Stimulated activated CD4-positive, alpha-beta T cell treated with anti-CD3 and anti-CD28 coated beads, Interleukin-15, amount 100 ng/mL, for 24 hours (primary cell): ENCODE data around the gene NT5C2.
"Not testable (repeated sequence)": the region's sequence is repeated elsewhere in the genome, so short reads cannot be mapped to it uniquely, and the experiment has no call there.

ENCODE experiments used
- DNase-seq: peaks from one replicate; pipeline ENCODE4 v3.0.0-alpha.2; 2020

Gene NT5C2

DNA sequence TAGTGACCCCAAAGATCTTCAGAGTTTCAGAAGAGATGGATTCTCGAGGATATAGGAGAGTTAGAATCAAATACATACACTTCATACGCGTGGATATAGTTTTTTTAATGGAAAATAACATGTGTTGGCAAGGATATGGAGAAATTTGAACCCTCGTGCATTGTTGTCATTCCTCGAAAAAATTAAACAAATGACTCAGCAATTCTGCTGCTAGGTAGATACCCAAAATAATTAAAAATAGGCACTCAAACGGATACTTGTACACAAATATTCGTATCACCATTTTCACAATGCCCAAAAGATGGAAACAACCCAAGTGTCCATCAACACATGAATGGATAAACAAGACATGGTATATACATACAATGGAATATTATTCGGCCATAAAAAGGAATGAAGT lies 5.6 kb upstream of the NT5C2 start:
- no peak for DNase-seq

DNA sequence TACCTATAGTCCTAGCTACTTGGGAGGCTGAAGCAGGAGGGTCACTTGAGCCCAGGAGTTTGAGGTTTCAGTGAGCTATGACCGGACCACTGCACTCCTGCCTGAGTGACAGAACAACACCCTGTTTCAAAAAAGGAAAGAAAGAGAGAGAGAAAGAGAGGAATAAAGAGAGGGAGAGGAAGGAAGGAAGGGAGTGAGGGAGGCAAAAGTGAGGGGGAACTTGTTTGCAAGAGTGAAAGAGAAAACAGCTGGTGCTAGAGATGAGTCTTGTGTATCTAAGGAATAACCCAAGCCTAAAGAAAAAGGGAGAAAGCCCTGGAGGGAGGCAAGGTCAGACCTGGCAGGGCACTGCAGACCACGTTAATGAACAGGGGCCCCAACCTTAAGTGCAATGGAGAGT lies 4.8 kb upstream of the NT5C2 start:
- DNase-seq: no peak

DNA sequence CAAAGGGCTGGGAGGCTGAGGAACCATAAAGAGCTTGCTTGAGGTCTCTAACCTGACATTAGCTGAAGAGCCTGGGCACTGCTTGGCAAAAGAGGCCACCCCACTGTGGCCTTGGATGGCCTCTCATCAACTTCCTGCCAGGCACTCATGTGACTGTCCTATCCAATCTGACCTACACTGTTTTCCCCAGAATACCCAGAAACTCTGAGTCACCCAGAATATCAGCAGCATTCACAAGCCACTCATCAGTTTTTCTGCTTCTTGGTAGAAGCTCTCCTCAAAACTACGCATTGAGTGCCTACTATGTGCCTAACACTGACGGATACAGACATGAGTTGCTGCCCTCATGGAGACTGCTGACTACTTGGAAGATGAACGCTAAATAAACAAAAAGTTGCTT lies 4.1 kb upstream of the NT5C2 start:
- DNase-seq: peak; percentile 21

DNA sequence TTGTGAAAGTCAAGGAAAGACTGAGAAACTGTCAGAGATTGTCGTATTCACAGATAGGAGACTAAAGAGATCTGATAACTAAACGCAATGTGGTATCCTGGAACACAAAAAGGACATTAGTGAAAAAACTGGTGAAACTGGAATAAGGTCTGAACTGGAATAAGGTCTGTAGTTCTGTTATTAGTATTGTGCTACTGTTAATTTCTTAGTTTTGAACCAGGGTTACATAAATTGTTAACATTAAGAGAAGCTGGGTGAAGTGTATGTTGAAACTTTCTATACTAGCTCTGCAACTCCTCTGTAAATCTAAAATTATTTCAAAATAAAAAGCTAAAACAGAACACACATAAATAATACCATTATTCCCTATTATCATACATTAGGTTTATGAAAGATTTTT lies 3.4 kb upstream of the NT5C2 start:
- DNase-seq: no peak

DNA sequence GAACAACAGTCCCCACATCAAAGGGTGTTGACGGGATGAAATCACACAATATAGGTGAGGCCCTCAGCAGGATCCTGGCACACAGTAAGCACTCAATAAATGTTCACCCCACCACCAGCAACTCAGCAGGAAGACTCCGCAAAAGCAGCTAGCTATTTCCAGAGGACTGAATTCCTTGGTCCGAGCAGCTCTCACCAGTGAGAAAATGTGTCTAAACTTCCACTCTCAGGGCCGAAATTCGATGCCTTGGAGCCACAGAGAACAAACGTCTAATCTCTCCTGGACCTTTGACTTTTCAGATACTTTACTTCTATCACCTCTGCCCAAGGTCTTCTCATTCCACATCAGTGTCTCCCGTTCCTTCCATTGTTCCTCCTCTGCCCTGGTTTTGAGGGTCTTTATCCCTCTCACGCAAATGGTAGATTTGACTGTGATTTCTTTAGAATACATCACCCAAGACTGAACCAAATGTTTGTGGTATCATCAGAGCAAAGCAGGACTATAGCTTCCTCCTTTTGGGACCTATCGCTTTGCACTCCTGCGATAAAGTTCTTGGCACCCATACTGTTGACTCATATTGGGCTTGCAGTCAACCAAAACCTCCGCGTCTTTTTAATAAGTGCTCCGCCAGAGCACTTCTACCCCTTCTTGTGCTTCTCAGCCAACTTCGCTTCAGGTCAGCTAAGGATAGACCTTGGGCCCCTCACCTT lies 903 bp upstream of the NT5C2 start:
- DNase-seq: no peak

DNA sequence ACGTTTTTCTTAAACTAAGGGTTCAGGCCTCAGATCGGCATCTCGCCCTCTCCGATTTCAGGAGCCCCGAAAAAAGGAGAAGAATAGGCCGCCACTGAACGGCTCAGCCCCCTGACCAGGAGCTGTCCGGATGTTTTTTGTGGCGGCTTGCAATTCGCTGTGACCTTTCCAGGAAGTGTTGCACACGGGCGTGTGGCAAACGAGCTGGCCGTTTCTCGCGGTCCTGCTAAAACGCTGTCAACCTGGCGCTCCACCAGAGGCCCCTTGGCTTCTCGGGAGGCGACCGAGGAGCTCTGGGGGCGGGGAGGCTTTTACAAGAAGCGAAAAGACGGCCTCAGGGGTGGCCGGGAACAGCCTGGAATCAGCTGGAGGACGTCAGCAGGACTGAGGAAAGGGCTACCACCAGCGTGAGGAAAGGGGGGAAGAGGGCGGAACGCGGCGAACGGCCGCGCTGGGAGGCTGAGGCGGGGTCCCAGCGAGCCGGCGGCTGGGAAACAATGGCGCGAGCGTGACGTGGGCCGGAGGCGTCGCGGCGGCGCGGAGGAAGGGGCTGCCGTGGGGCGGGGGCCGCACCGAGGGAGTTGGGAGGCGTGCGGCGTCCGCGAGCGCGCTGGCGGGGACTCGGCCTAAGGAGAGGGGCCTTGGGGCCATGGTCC lies 493 bp downstream of the NT5C2 start:
- DNase-seq: peak; percentile 74

DNA sequence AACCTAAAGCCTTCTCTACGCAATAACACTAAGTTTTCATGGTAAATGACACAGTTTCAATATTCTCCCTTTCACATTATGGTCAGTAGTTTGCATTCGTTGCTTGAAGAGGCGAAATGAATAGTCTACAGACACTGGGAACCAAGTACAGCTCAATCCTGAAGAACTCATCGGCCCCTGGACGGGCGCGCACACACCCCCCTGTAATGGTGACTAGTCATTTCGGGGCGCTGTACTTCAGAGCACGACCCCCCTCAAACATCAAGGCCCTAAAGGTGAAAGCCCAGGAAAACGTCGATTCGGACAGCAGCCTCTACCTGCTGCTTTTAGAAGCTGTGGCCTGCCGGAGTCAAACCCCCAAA lies 1.0 kb downstream of the NT5C2 start:
- no peak for DNase-seq

DNA sequence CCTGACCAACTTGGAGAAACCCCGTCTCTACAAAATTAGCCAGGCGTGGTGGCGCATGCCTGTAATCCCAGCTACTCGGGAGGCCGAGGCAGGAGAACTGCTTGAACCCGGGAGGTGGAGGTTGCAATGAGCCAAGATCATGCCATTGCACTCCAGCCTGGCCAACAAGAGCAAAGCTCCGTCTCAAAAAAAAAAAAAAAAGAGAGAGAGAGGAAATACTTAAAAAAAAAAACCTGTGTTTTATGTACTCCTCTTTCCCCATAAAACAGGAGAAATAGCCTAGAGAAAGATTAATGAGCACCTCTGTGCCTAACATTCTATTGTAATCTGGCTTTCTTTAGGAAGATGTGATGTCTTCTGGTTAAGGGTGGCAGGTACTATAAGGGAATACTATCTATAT lies 1.9 kb downstream of the NT5C2 start:
- DNase-seq: not testable (repeated sequence)

DNA sequence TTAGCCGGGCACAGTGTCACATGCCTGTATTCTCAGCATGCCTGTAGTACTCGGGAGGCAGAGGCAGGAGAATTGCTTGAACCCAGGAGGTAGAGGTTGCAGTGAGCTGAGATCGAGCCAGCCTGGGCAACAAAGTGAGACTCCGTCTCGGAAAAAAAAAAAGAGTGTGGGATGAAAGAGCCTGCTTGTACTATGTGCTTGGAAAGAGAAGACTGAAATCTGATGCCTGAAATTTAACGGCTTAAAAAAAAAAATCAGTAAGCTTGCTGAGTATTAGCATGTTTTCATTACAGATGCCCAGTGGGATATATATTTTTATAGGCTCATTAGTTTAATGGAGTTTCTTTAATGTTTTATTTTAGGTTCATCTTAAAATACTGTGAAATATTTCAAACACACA lies 4.2 kb downstream of the NT5C2 start:
- no peak for DNase-seq

DNA sequence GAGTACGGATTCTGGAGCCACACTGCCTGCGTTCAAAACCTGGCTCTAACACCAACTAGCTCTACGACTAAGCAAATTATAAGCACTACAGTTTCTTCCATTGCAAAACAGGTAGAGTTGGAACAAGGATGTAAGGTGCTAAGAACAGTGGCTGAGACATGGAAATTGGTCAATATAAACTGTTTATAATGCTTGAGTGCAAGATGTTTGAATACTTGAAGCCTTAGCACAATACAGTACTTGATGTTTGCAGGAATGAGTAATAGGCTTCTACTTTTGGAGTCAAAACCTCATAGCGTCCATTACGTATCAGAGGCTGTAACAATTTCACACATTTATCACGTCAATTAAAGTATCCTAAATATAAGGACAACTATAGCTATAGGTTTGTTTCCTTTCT lies 6.9 kb downstream of the NT5C2 start:
- no peak for DNase-seq

DNA sequence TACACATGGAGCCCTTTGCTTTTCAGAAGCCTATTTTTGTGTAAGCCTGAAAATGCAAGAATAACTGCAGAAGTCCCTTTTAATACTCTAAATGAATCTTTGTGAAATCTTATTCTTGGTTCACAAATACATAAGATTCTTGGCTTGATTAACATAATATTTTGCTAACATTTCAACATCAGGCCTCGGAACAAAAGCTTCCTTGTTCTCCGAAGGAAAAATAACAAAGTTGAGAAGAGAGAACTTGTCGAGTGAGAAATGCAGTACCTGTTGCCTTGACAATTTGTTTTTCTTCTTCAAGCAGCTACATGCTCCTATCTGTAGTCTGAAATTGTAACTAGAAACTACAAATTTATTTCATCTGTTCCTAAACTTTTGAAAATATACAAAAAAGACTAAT lies 8.5 kb downstream of the NT5C2 start:
- DNase-seq: no peak

DNA sequence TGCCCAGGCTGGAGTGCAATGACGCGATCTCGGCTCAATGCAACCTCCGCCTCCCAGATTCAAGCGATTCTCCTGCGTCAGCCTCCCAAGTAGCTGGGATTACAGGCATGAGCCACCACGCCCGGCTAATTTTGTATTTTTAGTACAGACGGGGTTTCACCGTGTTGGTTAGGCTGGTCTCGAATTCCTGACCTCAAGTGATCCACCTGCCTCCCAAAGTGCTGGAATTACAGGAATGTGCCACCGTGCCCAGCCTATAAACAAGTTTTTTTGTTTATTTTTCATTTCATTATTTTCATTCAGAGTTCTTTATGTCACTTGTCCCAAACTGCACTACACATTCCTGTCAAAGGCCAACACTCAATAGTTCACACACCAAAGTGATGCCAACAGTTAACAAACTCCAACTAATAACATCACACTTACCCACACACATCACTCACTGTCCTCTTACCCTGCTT lies 9.1 kb downstream of the NT5C2 start:
- not testable (repeated sequence) for DNase-seq

DNA sequence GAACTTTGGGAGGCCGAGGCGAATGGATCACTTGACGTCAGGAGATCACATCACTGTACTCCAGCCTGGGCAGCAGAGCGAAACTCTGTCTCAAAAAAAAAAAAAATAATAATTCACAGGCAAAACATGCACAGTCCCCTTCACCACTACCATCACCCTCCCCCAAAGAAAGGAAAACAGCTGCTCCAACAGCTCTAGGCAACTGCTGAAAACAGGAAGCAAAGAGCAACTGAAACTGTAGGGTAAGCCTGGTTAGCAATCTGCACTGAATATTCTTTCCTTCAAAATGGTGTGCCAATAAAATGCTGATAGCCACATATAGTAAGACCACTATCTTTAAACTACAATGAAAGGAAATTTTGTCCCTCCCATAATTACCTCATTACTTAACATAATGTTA lies 11.8 kb downstream of the NT5C2 start:
- DNase-seq: no peak

DNA sequence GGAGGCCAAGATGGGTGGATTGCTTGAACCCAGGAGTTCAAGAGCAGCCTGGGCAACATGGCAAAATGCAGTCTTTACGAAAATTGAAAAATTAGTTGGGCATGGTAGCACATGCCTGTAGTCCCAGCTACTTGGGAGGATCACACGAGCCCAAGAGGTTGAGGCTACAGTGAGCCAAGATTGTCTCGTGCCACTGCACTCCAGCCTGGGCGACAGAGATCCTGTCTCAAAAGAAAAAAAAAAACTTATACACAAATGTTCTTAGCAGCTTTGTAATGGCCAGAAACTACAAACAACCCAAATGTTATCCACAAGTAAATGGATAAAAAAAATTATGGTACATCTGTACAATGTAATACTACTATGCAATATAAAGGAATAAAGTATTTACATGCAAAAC lies 12.6 kb downstream of the NT5C2 start:
- no peak for DNase-seq

DNA sequence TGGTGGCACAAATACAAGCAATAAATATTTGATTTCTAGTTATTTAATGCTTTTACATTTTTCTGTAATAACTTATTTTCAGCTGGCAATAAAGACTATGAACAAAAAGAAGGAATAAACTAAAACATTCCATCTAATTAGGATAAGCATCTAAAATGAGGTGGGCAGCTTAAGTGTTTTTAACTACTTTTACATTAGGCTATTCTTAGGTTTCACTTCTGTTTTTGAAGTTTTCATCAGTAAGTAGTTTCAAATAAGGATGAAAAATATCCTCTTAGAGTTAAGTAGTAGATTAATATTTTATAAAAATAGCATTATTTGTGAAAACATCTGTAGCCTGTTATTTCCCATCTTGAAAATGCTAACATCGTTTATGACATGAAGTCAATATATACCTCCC lies 15.9 kb downstream of the NT5C2 start:
- no peak for DNase-seq

DNA sequence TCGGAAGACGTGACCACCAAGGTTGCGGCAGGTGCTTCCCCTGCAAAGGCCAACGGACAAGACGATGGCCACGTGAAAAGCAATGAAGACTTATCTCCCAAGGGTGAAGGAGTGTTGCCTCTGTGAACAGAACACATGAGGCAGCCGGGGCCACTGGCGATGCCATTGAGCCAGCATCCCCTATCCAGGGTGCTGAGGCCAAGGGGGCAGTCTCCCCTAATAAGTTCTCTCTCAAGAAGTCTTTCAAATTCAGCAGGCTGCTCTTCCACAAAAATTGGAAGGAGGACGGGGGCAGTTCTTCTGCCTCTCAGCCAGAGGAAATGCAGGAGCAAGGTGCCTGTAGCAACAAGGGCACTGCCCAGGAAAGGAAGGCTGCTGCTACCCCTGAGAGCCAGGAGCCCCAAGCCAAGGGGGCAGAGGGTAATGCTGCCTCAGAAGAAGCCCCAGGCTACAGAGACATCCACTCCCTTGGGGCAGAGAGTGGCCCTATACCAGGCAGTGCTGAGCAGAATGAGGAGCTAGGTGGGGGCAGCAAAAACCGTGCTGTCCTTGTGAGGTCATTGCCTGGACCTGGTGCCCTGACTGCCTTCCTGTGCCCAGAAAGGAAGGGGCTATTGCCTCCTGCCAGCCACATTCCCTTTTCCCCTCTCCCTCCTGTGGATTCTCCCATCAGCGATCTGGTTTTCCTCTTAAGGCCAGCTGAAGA lies 17.3 kb downstream of the NT5C2 start:
- no peak for DNase-seq

DNA sequence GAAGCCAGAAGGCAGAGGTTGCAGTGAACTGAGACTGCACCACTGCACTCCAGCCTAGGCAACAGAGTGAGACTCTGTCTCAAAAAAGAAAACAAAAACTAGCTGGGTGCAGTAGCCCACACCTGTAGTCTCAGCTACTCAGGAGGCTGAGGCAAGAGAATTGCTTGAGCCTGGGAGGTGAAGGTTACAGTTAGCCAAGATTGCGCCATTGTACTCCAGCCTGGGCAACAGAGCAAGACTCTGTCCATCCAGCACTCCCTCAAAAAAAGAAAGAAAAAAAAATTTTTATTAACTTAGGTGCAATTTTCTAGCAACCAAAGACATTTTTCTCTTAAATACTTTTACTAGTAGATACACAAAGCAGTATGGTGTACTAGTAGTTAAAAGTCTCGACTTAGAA lies 18.7 kb downstream of the NT5C2 start:
- DNase-seq: not testable (repeated sequence)

DNA sequence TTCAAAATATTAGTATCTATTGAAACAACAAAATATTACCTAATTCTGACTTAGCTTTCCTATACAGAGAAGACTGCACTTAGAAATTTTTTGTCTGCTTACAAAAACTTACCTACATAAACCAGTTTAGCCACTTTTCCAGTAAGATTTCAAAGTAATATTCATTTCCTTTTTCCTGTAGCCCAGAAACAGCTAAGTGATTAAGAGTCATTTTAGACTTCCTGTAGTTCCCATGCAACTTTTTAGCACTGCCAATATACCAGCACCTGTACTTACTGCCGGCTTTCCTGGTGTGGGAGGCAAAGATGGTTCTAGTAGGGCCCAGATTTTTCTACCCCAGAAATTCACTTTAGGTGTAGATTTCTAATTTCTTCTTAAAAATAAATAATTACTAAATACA lies 21.8 kb downstream of the NT5C2 start:
- DNase-seq: no peak

DNA sequence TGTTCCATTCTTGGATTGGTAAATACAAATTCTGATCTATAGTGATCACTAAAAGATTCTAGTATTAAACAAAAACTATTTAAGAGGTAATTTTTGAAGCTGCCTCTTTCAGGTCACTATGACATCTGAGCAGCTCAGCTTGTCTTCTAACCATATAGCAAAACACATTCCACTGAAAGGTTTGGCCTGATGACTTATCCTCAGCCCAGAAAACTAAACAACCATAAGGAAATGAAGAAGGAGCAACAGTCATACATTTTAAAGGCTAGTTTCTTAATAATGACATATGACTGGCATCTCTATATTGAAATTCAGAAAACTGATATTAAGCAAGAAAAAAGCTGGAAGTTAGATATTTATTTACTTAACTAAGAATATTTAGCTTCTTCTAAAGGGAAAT lies 24.6 kb downstream of the NT5C2 start:
- no peak for DNase-seq

DNA sequence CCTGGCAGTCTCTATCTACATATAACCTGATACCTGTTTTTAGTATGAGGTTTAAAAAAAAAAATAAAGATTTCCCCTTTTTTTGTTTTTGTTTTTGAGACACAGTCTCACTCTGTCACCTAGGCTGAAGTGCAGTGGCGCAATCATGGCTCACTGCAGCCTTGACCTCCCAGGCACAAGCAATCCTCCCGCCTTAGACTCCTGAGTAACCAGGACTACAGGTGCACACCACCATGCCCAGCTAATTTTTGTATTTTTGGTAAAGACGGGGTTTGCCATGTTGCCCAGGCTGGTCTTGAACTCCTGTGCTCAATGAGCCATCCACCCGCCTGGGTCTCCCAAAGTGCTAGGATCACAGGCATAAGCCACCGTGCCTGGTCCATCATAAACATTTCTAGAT lies 25.5 kb downstream of the NT5C2 start:
- DNase-seq: not testable (repeated sequence)

DNA sequence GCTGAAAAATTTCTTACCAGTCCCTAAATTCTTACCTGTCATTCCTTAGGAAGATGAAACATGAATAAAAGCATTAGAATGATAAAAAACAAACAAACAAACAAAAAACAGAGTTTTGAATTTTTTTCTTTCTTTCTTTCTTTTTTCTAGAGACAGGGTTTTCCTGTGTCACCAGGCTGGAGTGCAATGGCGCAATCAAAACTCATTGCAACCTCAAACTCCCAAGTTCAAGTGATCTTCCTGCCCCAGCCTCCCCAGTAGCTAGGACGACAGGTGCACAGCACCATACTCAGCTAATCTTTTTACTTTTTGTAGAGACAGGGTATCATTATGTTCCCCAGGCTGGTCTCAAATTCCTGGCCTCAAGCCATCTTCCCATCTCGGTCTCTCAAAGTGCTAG lies 26.5 kb downstream of the NT5C2 start:
- no peak for DNase-seq

DNA sequence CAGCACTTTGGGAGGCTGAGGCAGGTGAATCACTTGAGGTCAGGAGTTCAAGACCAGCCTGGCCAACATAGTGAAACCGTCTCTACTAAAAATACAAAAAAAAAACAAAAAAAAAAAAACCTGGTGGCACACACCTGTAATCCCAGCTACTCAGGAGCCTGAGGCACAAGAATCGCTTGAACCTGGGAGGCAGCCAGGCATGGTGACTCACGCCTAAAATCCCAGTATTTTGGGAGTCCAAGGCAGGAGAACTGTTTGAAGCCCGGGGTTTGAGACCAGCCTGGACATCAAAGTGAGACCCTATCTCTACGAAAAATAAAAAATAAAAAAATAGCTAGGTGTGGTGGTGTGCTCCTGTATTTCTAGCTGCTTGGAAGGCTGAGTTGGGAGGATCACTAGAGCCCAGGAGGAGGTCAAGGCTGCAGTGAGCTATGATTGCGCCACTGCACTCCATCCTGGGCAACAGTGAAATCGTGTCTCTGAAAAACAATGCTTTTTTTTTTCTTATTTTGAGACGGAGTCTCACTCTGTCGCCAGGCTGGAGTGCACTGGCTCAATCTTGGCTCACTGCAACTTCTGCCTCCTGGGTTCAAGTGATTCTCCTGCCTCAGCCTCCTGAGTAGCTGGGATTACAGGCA lies 29.2 kb downstream of the NT5C2 start:
- not testable (repeated sequence) for DNase-seq

DNA sequence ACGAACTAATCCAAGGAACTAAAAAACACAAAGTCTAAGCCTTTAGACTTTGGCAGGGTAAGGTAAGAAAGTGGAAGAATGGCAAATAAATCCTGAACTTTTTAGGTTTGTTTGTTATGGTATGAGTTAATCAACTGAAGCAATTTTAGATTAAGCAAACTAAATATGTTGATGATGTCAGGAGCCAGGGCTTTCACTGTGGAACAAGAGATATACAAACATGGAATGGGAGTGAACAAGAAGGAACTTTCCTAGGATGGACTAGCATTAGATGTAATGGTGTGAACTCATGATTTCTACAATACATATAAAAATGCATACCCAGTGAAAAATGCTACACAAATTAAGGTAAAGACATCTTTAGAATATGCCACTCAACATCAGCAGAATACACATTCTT lies 35.8 kb downstream of the NT5C2 start:
- DNase-seq: no peak
